Caco-2 (cell line): ENCODE data around the gene FAHD2A. TPM values are rescaled to one million over a fixed set of nuclear protein-coding genes. Genes with fewer than 3 reads are reported as not detected.

Experiments used
- BruUV-seq: library from RNA; stranded (reverse); fragments of 400-500 nt; replicated peaks from 2 replicates; lab custom pipeline; 2021; lab: Mats Ljungman, UMichigan
- CTCF ChIA-PET: fragments of 300-600 bp; sonication (Branson Sonifier 250); formaldehyde crosslinking; loops from one replicate; lab custom pipeline; 2022; ENCODE audit warnings: antibody characterized with exemption; lab: Charles Lee
- POLR2A ChIA-PET: fragments of 300-600 bp; sonication (Branson Sonifier 250); formaldehyde crosslinking; loops from one replicate; lab custom pipeline; 2022; ENCODE audit warnings: antibody characterized with exemption; lab: Charles Lee
- DNase-seq, 2 experiments: peaks; one replicate each; pipeline versions ENCODE4 v3.0.0 to v3.0.0-alpha.2; 2020 to 2022
- H3K27me3 ChIP-seq: replicated peaks from 2 replicates; pipeline ENCODE4 v1.6.0; 2011; ENCODE audit warnings: low read length; ENCODE audit not compliant: control insufficient read depth, insufficient read depth
- H3K36me3 ChIP-seq: 2 replicates; pipeline ENCODE4 v1.5.1; 2011; ENCODE audit warnings: low read length; ENCODE audit not compliant: control insufficient read depth, insufficient read depth
- H3K4me1 ChIP-seq: fragments of 250-450 bp; sonication (Bioruptor Pico); 2 replicates; pipeline ENCODE4 v1.5.1; 2020; ENCODE audit warnings: mild to moderate bottlenecking
- H3K4me3 ChIP-seq: 2 replicates; pipeline ENCODE4 v1.5.1; 2011; ENCODE audit warnings: low read depth, mild to moderate bottlenecking, control low read depth, low read length
- H3K9me3 ChIP-seq: fragments of 250-450 bp; sonication (Bioruptor Pico); 2 replicates; pipeline ENCODE4 v1.5.1; 2020; ENCODE audit warnings: mild to moderate bottlenecking, moderate library complexity
- H3K27ac Mint-ChIP-seq: one replicate; pipeline ENCODE4 v1.8.0; 2022; ENCODE audit warnings: mixed read lengths; ENCODE audit not compliant: unreplicated experiment
- H3K27me3 Mint-ChIP-seq: one replicate; pipeline ENCODE4 v1.8.0; 2022; ENCODE audit warnings: mixed read lengths; ENCODE audit not compliant: insufficient read depth, unreplicated experiment
- H3K36me3 Mint-ChIP-seq: one replicate; pipeline ENCODE4 v1.8.0; 2022; ENCODE audit warnings: mild to moderate bottlenecking, mixed read lengths; ENCODE audit not compliant: insufficient read depth, unreplicated experiment
- H3K4me1 Mint-ChIP-seq: one replicate; pipeline ENCODE4 v1.8.0; 2022; ENCODE audit warnings: low read depth, mixed read lengths; ENCODE audit not compliant: unreplicated experiment
- H3K4me3 Mint-ChIP-seq: one replicate; pipeline ENCODE4 v1.8.0; 2022; ENCODE audit warnings: mild to moderate bottlenecking, moderate library complexity, mixed read lengths; ENCODE audit not compliant: unreplicated experiment
- H3K9me3 Mint-ChIP-seq: one replicate; pipeline ENCODE4 v1.8.0; 2022; ENCODE audit warnings: mixed read lengths; ENCODE audit not compliant: unreplicated experiment
- CTCF ChIP-seq, 2 experiments: fragments of 200-600 bp in 1 of 2; IDR thresholded peaks; 1 replicate in 1 of 2; 2 replicates in 1 of 2; pipeline versions ENCODE4 v1.5.1 to v1.8.0; 2011 to 2022; ENCODE audit warnings: antibody characterized with exemption in 1 of 2, control low read depth in 1 of 2, inconsistent platforms in 1 of 2, low read depth in 1 of 2, low read length in 1 of 2, mild to moderate bottlenecking in 1 of 2, moderate library complexity in 1 of 2; ENCODE audit not compliant: insufficient read depth in 1 of 2, severe bottlenecking in 1 of 2, unreplicated experiment in 1 of 2
- intact Hi-C: fragments of 100-400 bp; cut with micrococcal nuclease; formaldehyde crosslinking; loops from one replicate; pipeline ENCODE4 v1.10.0; 2022; ENCODE audit not compliant: unreplicated experiment
- total RNA-seq: library from RNA; stranded (reverse); gene quantifications from 2 replicates; pipeline ENCODE4 v1.2.3, GENCODE V29; 2022

The FAHD2A gene
- total RNA-seq, 1 experiment from 2014 or later, result 26.8 TPM

- no TSS peak for BruUV-seq
- H3K27ac Mint-ChIP-seq, result no peak overlapping the region
- H3K4me1 ChIP-seq, result peaks cover 14% of the 10 kb centered on the region
- H3K27me3 Mint-ChIP-seq, result no peaks in the 10 kb centered on the region
- H3K9me3 Mint-ChIP-seq, result no peaks in the 10 kb centered on the region
- H3K4me1 Mint-ChIP-seq, result no peaks in the 10 kb centered on the region
- H3K27me3 ChIP-seq, result no peaks in the 10 kb centered on the region
- no peaks in the 10 kb centered on the region for H3K9me3 ChIP-seq
- no peaks in the 10 kb centered on the region for H3K36me3 ChIP-seq
- no peak for DNase-seq
- no peak overlapping the region for H3K4me3 Mint-ChIP-seq
- TF ChIP-seq CTCF (IDR thresholded peaks at IDR 0.05; ENCODE audit: insufficient read depth in 1 of 2, low read depth in 1 of 2, low read length in 1 of 2, severe bottlenecking in 1 of 2, unreplicated experiment in 1 of 2), result no peak
- ChIA-PET CTCF (no interaction called here), POLR2A (no interaction called here)
- intact Hi-C loops, result no loop called here
- no peaks in the 10 kb centered on the region for H3K36me3 Mint-ChIP-seq
- no peak overlapping the region for H3K4me3 ChIP-seq
Measured at GRCh38 chr2:95390881-95391321, 11.6 kb upstream of the FAHD2A start.

- DNase-seq, result no peak
- CTCF ChIA-PET, result no interaction called here
Measured at GRCh38 chr2:95391641-95392310, 10.7 kb upstream of the FAHD2A start.

GRCh38 chr2:95392320-95392719 is 10.2 kb upstream of the FAHD2A start:
- Mint-ChIP-seq H3K27me3 (no peaks in the 10 kb centered on the region), H3K4me1 (no peaks in the 10 kb centered on the region), H3K36me3 (no peaks in the 10 kb centered on the region), H3K9me3 (no peaks in the 10 kb centered on the region), H3K4me3 (no peak overlapping the region), H3K27ac (no peak overlapping the region)
- no peaks in the 10 kb centered on the region for H3K27me3 ChIP-seq
- POLR2A ChIA-PET, result no interaction called here
- intact Hi-C loops, result no loop called here
- no TSS peak for BruUV-seq
- no peak overlapping the region for H3K4me3 ChIP-seq
- DNase-seq, result no peak
- CTCF ChIA-PET, result no interaction called here
- no peaks in the 10 kb centered on the region for H3K9me3 ChIP-seq
- peaks cover 14% of the 10 kb centered on the region for H3K4me1 ChIP-seq
- no peaks in the 10 kb centered on the region for H3K36me3 ChIP-seq
- TF ChIP-seq CTCF (IDR thresholded peaks at IDR 0.05; ENCODE audit: insufficient read depth in 1 of 2, low read depth in 1 of 2, low read length in 1 of 2, severe bottlenecking in 1 of 2, unreplicated experiment in 1 of 2), result no peak

More at GRCh38 chr2:95391641-95392310, 10.7 kb upstream of the FAHD2A start:
- Mint-ChIP-seq H3K4me1 (no peaks in the 10 kb centered on the region), H3K27me3 (no peaks in the 10 kb centered on the region), H3K9me3 (no peaks in the 10 kb centered on the region), H3K4me3 (no peak overlapping the region), H3K36me3 (no peaks in the 10 kb centered on the region), H3K27ac (no peak overlapping the region)
- POLR2A ChIA-PET, result no interaction called here
- intact Hi-C loops, result no loop called here
- H3K36me3 ChIP-seq, result no peaks in the 10 kb centered on the region
- no peak for TF ChIP-seq CTCF (IDR thresholded peaks at IDR 0.05; ENCODE audit: insufficient read depth in 1 of 2, low read depth in 1 of 2, low read length in 1 of 2, severe bottlenecking in 1 of 2, unreplicated experiment in 1 of 2)
- H3K9me3 ChIP-seq, result no peaks in the 10 kb centered on the region
- H3K27me3 ChIP-seq, result no peaks in the 10 kb centered on the region
- H3K4me3 ChIP-seq, result no peak overlapping the region
- no TSS peak for BruUV-seq
- H3K4me1 ChIP-seq, result peaks cover 14% of the 10 kb centered on the region
